HG02763 (cell line): ENCODE measurements around the gene COL15A1.

ENCODE experiments used
- ATAC-seq: cut with Tn5 transposase; IDR thresholded peaks from one replicate; pipeline ENCODE4 v1.9.1; 2021; ENCODE audit warnings: mild to moderate bottlenecking, moderate library complexity; ENCODE audit not compliant: unreplicated experiment

Gene COL15A1

GRCh38 chr9:98971168-98971914 is 27.6 kb downstream of the COL15A1 start:
- ATAC-seq = no peak

- no peak for ATAC-seq
These were observed 28.2 kb downstream of the COL15A1 start for GRCh38 chr9:98971915-98972223.

GRCh38 chr9:98972716-98973115 is 29.0 kb downstream of the COL15A1 start:
- no peak for ATAC-seq

- ATAC-seq = no peak
These were observed 29.5 kb downstream of the COL15A1 start for GRCh38 chr9:98973171-98973570.

DNA sequence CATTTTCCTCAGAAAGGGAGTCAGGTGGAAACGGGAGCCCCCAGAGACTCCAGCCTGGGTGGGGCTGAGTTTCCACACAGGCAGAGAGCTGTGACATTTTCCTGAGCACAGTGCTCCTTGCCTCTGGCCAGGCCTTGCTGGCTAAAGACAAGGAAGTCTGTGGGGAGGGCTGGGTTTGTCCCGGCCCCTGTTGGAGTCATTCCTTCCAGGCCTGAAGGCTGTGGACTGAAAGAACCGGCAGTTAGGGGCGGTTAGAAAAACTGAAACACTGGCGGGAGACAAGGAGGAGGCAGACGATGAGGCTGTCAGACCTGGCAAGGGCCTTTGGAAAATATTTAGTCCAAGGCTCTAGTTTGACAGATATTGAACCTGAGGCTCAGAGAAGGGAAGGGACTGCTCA is 29.9 kb downstream of the COL15A1 start:
- no peak for ATAC-seq

DNA sequence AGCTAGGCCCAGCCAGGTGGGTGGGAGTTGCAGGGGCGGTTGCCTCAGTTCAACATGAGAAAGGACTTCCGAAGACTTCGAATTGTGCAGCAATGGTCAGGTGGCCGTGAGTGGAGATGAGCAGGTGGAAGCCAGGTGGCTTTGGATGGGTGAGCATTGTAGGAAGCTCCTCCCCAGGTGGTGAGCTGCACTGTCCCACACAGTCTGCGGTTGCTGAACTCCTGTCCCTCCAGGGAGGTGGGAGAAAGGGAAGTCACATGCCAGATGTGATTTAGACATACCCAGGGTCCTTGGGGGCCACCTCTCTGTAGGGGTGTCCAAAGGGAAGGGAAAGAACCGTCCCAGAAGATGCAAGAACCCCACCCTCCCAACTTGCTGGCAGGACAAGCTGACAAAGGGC is 30.4 kb downstream of the COL15A1 start:
- ATAC-seq = no peak

DNA sequence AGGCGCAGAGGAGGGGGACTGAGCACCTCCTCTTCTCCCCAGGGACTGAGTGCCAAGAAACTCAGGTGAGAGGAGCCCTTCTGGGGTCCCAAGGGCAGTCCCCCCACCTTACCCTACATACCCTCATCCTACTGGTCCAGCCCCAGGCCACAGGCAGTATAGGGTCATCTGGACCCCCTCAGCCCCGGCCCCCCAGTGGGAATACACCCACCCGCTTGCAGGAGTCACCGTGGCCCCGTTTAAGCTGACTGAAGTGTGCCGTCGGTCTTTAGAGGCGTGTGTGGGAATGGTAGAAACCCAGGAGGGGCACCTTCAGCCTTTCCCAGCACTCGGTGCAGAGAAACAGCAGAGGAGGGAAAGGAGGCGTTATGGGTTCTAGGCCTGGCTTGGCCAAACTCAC is 30.8 kb downstream of the COL15A1 start:
- no peak for ATAC-seq

DNA sequence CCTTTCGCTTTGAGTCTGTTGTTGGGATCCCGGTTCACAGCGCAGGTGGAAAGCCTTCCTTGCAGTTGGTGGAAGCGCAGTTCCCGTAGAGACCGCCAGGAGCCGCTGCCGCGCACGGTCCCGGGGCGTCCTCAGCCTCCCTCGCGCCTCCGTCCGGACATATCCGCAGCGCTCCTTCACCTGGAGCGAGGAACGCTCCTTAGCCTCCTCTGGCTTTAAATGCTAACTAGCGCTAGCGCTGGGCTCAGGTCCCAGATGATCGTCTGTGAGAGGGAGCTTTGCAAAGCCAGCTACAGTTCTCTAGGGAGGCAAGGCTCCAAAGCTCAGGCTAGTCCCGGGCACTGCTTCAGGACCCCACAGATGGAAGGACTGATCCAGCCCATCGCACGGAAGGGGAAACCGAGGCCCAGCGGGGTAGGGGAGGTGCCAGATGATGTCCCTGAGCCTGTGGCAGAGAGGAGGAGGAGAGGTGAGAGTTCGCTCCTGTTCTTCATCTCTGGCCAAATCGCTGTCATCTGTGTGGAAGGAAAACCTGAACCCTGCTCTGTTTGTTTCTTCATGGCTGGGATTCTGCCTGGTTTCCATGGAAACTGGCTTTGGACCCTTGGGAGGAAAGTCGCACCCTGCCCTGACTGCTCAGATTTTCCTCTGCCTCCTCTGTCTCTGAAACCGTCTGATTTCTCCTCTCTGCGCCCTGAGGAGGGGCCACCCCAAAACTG is 31.4 kb downstream of the COL15A1 start:
- ATAC-seq = peak; percentile 83

- ATAC-seq = no peak
These were observed 32.1 kb downstream of the COL15A1 start for GRCh38 chr9:98975838-98976237.

GRCh38 chr9:98977246-98977714 is 33.6 kb downstream of the COL15A1 start:
- no peak for ATAC-seq

DNA sequence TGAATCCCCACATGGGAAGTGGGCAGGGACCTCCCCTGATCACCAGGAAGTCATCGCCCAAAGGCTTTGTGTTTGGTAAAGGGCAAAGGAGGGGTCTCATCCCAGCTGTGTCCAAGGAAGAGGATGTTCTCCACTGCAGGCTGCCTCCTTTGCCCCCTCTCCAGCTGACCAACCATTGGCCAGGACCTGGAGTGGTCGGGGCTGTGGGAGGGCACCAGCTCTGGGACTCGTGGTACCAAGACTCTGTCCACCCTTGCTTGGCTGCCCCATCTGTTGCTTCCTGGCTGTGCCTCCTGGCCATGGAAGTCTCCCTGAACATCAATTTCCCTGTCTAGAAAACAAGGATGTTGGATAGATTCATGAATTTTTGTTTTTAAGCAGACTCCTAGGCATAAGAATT is 34.1 kb downstream of the COL15A1 start:
- ATAC-seq = no peak

DNA sequence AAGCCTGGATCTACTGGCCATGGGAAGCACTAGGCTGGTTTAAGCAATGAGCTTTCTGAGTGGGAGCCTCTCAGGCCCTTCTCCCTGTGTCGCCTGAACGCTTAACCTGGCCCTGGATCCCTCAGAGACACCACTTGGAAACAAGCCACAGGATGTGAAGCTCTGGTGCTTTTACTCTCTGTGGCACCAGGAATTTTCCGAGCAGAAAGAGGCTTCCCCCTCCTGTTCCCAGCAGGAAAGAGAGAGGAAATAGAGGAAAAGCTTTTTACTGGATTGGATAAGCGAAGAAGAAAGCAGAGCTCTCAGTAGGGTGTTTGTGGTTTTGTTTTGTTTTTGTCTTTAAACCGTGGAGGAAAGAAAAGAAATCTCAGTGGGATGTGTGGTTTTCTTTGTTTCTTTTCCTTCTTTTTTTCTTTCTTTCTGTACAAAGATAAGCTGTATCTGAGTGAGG is 34.5 kb downstream of the COL15A1 start:
- no peak for ATAC-seq

DNA sequence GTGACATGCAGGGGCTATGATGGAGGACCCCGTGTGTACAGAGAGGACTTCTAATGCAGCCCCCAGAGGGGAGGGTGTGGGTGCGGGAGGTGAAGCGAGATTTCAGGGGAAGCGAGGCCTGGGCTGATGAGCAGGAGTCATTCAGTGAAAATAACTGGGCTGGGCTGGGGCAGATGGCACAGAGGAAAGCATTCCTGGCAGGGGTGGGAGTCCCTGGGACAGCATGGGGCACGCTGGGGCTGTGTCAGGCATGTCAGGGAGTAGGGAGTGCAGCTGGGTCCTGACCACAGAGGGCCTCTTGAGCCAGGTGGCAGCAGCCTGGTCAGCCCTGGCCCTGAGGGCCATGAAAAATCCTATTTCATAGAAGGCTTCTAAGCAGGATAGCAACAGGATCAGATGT is 36.6 kb downstream of the COL15A1 start:
- no peak for ATAC-seq

- no peak for ATAC-seq
These were observed 39.9 kb downstream of the COL15A1 start for GRCh38 chr9:98983295-98984268.

- ATAC-seq = no peak
These were observed 41.9 kb downstream of the COL15A1 start for GRCh38 chr9:98985596-98985995.

GRCh38 chr9:98986866-98987651 is 43.4 kb downstream of the COL15A1 start:
- no peak for ATAC-seq

DNA sequence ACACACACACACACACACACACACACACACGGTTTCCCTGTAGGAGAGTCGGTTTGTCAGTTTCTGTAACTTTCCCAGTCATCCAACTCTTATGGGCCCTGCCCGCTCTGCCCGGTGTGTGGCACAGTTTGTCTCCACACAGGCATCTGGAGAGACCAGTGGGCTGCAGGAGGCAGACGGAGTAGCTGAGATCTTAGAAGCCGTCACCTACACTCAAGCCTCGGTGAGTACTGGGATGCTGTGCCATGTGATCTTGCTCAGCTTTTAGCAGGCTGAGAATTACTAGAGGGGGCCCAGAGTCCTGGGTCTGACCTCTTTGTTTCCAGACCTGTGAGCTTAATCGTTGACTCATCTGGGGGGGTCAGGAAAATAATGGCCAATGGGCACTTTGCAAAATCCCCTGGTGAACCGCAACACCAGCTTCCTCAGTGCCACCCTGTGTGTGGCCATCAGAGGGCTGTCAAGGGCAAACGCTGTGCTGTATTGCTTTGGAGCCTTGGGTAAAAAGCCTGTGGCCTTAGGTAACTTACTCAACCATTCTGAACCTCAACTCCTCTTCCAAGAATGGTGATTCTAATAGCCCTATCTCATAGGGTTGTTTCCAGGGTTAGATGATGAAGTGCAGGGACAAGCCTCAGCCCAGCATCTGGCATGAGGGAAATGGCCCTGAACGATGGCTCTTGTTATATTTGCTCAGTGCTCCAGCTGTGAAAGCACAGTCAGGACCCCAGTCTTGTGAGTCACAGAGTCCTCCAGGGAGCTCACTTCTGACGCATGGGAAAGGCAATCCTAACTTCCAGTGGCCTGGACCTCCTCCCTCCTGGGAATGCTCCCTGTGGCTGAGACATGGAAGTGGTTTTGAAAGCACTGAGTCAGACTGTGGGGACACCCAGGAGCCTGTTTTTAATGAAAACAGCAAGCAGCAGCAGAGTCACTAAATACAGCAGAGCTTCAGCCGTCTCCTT is 45.6 kb downstream of the COL15A1 start:
- ATAC-seq = no peak

DNA sequence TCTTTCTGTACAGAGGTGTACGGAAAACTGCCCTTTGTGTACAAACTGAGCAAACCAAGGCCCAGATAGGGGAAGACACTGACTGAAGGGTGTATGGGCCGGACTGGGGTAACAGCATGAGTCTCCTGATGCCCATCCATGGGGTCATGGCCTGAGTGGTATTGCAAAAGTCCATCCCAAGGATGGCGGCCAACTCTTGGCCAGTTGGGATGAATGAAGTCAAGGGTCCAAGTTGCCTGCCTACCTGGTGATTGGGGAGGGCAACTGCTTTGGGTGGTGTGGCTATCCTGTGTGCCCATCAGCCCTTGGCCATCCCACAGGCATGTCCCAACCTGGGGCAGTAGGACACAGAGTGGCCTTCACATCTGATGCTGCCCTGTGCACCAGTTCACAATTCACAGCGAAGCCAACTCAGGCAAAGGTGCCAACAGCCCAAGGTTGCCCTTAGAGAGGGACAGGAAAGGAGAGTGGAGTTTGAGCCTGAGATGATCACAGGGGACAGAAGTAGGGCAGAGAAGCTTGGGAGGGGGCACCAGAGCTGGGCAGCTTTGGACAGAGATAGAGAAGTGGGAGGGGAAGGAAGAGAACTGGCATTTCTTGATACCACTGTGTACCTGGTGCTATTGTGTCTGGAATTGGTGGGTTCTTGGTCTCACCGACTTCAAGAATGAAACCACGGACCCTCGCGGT is 46.6 kb downstream of the COL15A1 start:
- ATAC-seq = no peak
